H9 (cell line): ENCODE measurements around the gene TCF7L2. TPM values are rescaled to one million over a fixed set of nuclear protein-coding genes. Genes with fewer than 3 reads are reported as not detected.

Experiments used
- DNase-seq: peaks from one replicate; pipeline ENCODE4 v3.0.0-alpha.2; 2017
- H2AFZ ChIP-seq: one replicate; pipeline ENCODE4 v1.6.1; 2013; ENCODE audit warnings: mild to moderate bottlenecking, low read length, control low read depth, moderate library complexity
- H2AK5ac ChIP-seq: 2 replicates; pipeline ENCODE4 v1.6.1; 2013; ENCODE audit warnings: low read length, control low read depth, mixed read lengths; ENCODE audit not compliant: insufficient read length
- H2BK120ac ChIP-seq: one replicate; pipeline ENCODE4 v1.6.1; 2013; ENCODE audit warnings: low read depth, mild to moderate bottlenecking, low read length, control low read depth, inconsistent platforms; ENCODE audit not compliant: poor library complexity, severe bottlenecking
- H2BK12ac ChIP-seq: 2 replicates; pipeline ENCODE4 v1.6.1; 2013; ENCODE audit warnings: low read length, control low read depth, mixed read lengths, low read depth; ENCODE audit not compliant: insufficient read length
- H2BK15ac ChIP-seq: 2 replicates; pipeline ENCODE4 v1.6.1; 2013; ENCODE audit warnings: low read depth, low read length, control low read depth
- H2BK20ac ChIP-seq: one replicate; pipeline ENCODE4 v1.6.1; 2013; ENCODE audit warnings: low read depth, mild to moderate bottlenecking, low read length, control low read depth, inconsistent platforms; ENCODE audit not compliant: poor library complexity, severe bottlenecking
- H2BK5ac ChIP-seq: 2 replicates; pipeline ENCODE4 v1.6.1; 2013; ENCODE audit warnings: low read length, control low read depth, mixed read lengths; ENCODE audit not compliant: insufficient read length
- H3K14ac ChIP-seq: 2 replicates; pipeline ENCODE4 v1.6.1; 2013; ENCODE audit warnings: low read length, control low read depth; ENCODE audit not compliant: insufficient read depth
- H3K18ac ChIP-seq: 2 replicates; pipeline ENCODE4 v1.6.1; 2013; ENCODE audit warnings: low read depth, mild to moderate bottlenecking, mixed read lengths, low read length, control low read depth; ENCODE audit not compliant: insufficient read length
- H3K23ac ChIP-seq: 2 replicates; pipeline ENCODE4 v1.6.1; 2013; ENCODE audit warnings: low read length, control low read depth, mixed read lengths, low read depth; ENCODE audit not compliant: insufficient read length
- H3K23me2 ChIP-seq: 2 replicates; pipeline ENCODE4 v1.6.1; 2013; ENCODE audit warnings: low read depth, mild to moderate bottlenecking, mixed read lengths, low read length, control low read depth; ENCODE audit not compliant: insufficient read length, poor library complexity, severe bottlenecking
- H3K27ac ChIP-seq: 2 replicates; pipeline ENCODE4 v1.5.1; 2013; ENCODE audit warnings: low read length, control low read depth, mixed read lengths, low read depth; ENCODE audit not compliant: insufficient read length
- H3K27me3 ChIP-seq: 2 replicates; pipeline ENCODE4 v1.6.1; 2013; ENCODE audit warnings: low read length, control low read depth, inconsistent platforms; ENCODE audit not compliant: insufficient read depth
- H3K4ac ChIP-seq: 2 replicates; pipeline ENCODE4 v1.6.1; 2013; ENCODE audit warnings: low read depth, mild to moderate bottlenecking, control low read depth, inconsistent platforms, low read length, moderate library complexity
- H3K4me1 ChIP-seq: 2 replicates; pipeline ENCODE4 v1.6.1; 2013; ENCODE audit warnings: low read length, control low read depth, inconsistent platforms; ENCODE audit not compliant: insufficient read depth
- H3K4me2 ChIP-seq: 2 replicates; pipeline ENCODE4 v1.6.1; 2013; ENCODE audit warnings: low read length, control low read depth, mixed read lengths; ENCODE audit not compliant: insufficient read length, insufficient read depth
- H3K56ac ChIP-seq: 2 replicates; pipeline ENCODE4 v1.6.1; 2013; ENCODE audit warnings: low read depth, mild to moderate bottlenecking, mixed read lengths, low read length, control low read depth; ENCODE audit not compliant: insufficient read length
- H3K79me1 ChIP-seq: 2 replicates; pipeline ENCODE4 v1.6.1; 2013; ENCODE audit warnings: low read depth, mild to moderate bottlenecking, moderate library complexity, low read length, control low read depth, inconsistent platforms; ENCODE audit not compliant: insufficient read depth, poor library complexity, severe bottlenecking
- H3K79me2 ChIP-seq: 2 replicates; pipeline ENCODE4 v1.6.1; 2013; ENCODE audit warnings: low read length, control low read depth, inconsistent platforms; ENCODE audit not compliant: insufficient read depth
- H3K9ac ChIP-seq: 2 replicates; pipeline ENCODE4 v1.6.1; 2013; ENCODE audit warnings: low read length, control low read depth, mixed read lengths; ENCODE audit not compliant: insufficient read length; ENCODE audit errors: extremely low read depth
- H3K9me3 ChIP-seq: one replicate; pipeline ENCODE4 v1.6.1; 2013; ENCODE audit warnings: low read depth, low read length, inconsistent platforms; ENCODE audit not compliant: control insufficient read depth
- H3T11ph ChIP-seq: one replicate; pipeline ENCODE4 v1.6.1; 2013; ENCODE audit warnings: mild to moderate bottlenecking, low read length, control low read depth, inconsistent platforms
- H4K20me1 ChIP-seq: one replicate; pipeline ENCODE4 v1.6.1; 2013; ENCODE audit not compliant: control insufficient read depth, insufficient read length, insufficient read depth
- H4K5ac ChIP-seq: 2 replicates; pipeline ENCODE4 v1.6.1; 2013; ENCODE audit warnings: low read depth, mild to moderate bottlenecking, mixed read lengths, low read length, control low read depth; ENCODE audit not compliant: insufficient read length
- H4K8ac ChIP-seq: replicated peaks from 2 replicates; pipeline ENCODE4 v1.6.1; 2013; ENCODE audit warnings: low read length, control low read depth, mixed read lengths, low read depth; ENCODE audit not compliant: insufficient read length
- H4K91ac ChIP-seq: 2 replicates; pipeline ENCODE4 v1.6.1; 2013; ENCODE audit warnings: low read depth, mild to moderate bottlenecking, moderate library complexity, mixed read lengths, low read length, control low read depth; ENCODE audit not compliant: insufficient read length
- H3K27ac Mint-ChIP-seq, 3 experiments: 2 replicates in 2 of 3; 3 replicates in 1 of 3; pipeline ENCODE4 v1.8.0; 2020 to 2021; ENCODE audit warnings: mixed read lengths in 3 of 3, mild to moderate bottlenecking in 1 of 3, moderate library complexity in 1 of 3
- H3K27me3 Mint-ChIP-seq: 2 replicates; pipeline ENCODE4 v1.8.0; 2021; ENCODE audit warnings: low read depth, mild to moderate bottlenecking, moderate library complexity, mixed read lengths
- H3K36me3 Mint-ChIP-seq, 3 experiments: 2 replicates in 2 of 3; 3 replicates in 1 of 3; pipeline ENCODE4 v1.8.0; 2020 to 2021; ENCODE audit warnings: low read depth in 3 of 3, mixed read lengths in 3 of 3; ENCODE audit not compliant: insufficient read depth in 1 of 3
- H3K4me1 Mint-ChIP-seq, 2 experiments: 2 replicates each; pipeline ENCODE4 v1.8.0; 2020; ENCODE audit warnings: mixed read lengths in 2 of 2
- H3K4me3 Mint-ChIP-seq, 2 experiments: 2 replicates in 1 of 2; 3 replicates in 1 of 2; pipeline ENCODE4 v1.8.0; 2020 to 2021; ENCODE audit warnings: mild to moderate bottlenecking in 2 of 2, mixed read lengths in 2 of 2, moderate library complexity in 1 of 2
- H3K9me3 Mint-ChIP-seq, 2 experiments: 2 replicates in 1 of 2; 3 replicates in 1 of 2; pipeline ENCODE4 v1.8.0; 2020; ENCODE audit warnings: mild to moderate bottlenecking in 2 of 2, mixed read lengths in 2 of 2, moderate library complexity in 1 of 2
- CTCF ChIP-seq: fragments of 200-600 bp; sonication (generic); conservative IDR thresholded peaks from 3 replicates; pipeline ENCODE4 v1.8.0; 2021; ENCODE audit warnings: antibody characterized with exemption, mild to moderate bottlenecking
- WGBS: extraction: QIAGEN DNeasy Blood & Tissue Kit; methylation state at CpG from one replicate; pipeline ENCODE4 v1.1.7; 2013; ENCODE audit warnings: missing lambda C conversion rate, low lambda C conversion rate, mixed read lengths; ENCODE audit not compliant: insufficient read length; ENCODE audit errors: extremely low coverage; 5-methylcytosine and 5-hydroxymethylcytosine counted together
- total RNA-seq: library from RNA; stranded (reverse); gene quantifications from 2 replicates; pipeline ENCODE4 v1.2.1, GENCODE V29; 2021

Gene TCF7L2
- total RNA-seq, 1 experiment from 2014 or later: 71.1 TPM

GRCh38 chr10:113020838-113021237, 70.8 kb downstream of the TCF7L2 start:
- no peaks in the 10 kb centered on the region for H4K20me1 ChIP-seq

More at GRCh38 chr10:113020838-113021237, 70.8 kb downstream of the TCF7L2 start:
- Histone ChIP-seq H3K79me1 (peaks cover 20% of the 10 kb centered on the region), H2AFZ (no peak overlapping the region), H2BK5ac (no peak overlapping the region), H3K27ac (no peak overlapping the region), H3K27me3 (no peaks in the 10 kb centered on the region), H2BK120ac (no peak overlapping the region), H3K23me2 (no peaks in the 10 kb centered on the region), H3T11ph (no peak overlapping the region), H3K4ac (no peak overlapping the region), H3K14ac (no peak overlapping the region; the same call in 1 of the 2 replicates), H3K18ac (no peak overlapping the region), H3K9me3 (no peaks in the 10 kb centered on the region), H2BK20ac (no peak overlapping the region), H2BK12ac (no peak overlapping the region), H3K79me2 (peaks cover 54% of the 10 kb centered on the region; the same call in 1 of the 2 replicates), H3K4me2 (no peak overlapping the region), H4K91ac (no peak overlapping the region), H2BK15ac (no peak overlapping the region), H3K9ac (no peak overlapping the region), H3K4me1 (peaks cover 12% of the 10 kb centered on the region; the same call in 1 of the 2 replicates), H4K5ac (no peak overlapping the region), H3K56ac (no peak overlapping the region), H3K23ac (no peak overlapping the region), H4K8ac (no peak overlapping the region), H2AK5ac (no peak overlapping the region)
- no peak for DNase-seq
- H3K9me3 Mint-ChIP-seq: no peaks in the 10 kb centered on the region
- peaks cover 0 to 30% (median 16%) of the 10 kb centered on the region in 3 experiments; a peak in 5 of 7 replicates for H3K36me3 Mint-ChIP-seq
- H3K27me3 Mint-ChIP-seq: no peaks in the 10 kb centered on the region
- TF ChIP-seq CTCF: no peak
- WGBS: no CpG with 5 or more reads among the region's 7 CpGs
- H3K4me3 Mint-ChIP-seq: no peak overlapping the region
- peaks cover 56 to 67% of the 10 kb centered on the region in 2 experiments for H3K4me1 Mint-ChIP-seq
- H3K27ac Mint-ChIP-seq: 0 out of 7 replicates have a peak overlapping the region, but pooled peaks of 1 of the 3 experiments have one; percentile 69
